ENCODE data around the gene HMG20A.

DNA sequence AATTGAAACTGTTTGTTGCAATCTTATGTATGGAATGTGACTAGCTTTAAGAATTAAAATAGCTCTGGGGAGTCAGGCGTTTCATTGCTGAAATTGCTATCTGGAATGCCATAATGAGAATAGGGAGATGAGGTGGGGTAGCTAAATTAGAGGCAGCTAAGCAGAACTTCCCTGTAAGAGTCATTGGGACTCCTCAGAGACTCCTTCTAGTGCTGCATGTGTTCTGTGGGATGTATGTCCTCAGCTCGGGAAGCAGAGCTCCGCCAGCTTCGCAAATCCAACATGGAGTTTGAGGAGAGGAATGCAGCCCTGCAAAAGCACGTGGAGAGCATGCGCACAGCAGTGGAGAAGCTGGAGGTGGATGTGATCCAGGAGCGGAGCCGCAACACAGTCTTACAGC, 57.4 kb downstream of the HMG20A start:
- TF ChIP-seq POLR2AphosphoS5 (IDR thresholded peaks at IDR 0.05; ENCODE audit: low read depth, low read length) (no peak), SIN3A (IDR thresholded peaks at IDR 0.05; ENCODE audit: borderline replicate concordance, insufficient read depth, low read length) (no peak), TAF1 (IDR thresholded peaks at IDR 0.05; ENCODE audit: borderline replicate concordance, insufficient read depth, low read length) (no peak)
- TF ChIP-seq, protein P1, sequence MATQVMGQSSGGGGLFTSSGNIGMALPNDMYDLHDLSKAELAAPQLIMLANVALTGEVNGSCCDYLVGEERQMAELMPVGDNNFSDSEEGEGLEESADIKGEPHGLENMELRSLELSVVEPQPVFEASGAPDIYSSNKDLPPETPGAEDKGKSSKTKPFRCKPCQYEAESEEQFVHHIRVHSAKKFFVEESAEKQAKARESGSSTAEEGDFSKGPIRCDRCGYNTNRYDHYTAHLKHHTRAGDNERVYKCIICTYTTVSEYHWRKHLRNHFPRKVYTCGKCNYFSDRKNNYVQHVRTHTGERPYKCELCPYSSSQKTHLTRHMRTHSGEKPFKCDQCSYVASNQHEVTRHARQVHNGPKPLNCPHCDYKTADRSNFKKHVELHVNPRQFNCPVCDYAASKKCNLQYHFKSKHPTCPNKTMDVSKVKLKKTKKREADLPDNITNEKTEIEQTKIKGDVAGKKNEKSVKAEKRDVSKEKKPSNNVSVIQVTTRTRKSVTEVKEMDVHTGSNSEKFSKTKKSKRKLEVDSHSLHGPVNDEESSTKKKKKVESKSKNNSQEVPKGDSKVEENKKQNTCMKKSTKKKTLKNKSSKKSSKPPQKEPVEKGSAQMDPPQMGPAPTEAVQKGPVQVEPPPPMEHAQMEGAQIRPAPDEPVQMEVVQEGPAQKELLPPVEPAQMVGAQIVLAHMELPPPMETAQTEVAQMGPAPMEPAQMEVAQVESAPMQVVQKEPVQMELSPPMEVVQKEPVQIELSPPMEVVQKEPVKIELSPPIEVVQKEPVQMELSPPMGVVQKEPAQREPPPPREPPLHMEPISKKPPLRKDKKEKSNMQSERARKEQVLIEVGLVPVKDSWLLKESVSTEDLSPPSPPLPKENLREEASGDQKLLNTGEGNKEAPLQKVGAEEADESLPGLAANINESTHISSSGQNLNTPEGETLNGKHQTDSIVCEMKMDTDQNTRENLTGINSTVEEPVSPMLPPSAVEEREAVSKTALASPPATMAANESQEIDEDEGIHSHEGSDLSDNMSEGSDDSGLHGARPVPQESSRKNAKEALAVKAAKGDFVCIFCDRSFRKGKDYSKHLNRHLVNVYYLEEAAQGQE (IDR thresholded peaks at IDR 0.05; ENCODE audit: insufficient read depth in 1 of 2, low read depth in 2 of 2, low read length in 2 of 2), result no peak
